GM19043 (cell line): Measurements from ENCODE around the gene SOS2.
"Not testable (repeated sequence)": the region's sequence is repeated elsewhere in the genome, so short reads cannot be mapped to it uniquely, and the experiment has no call there.

Experiments used
- ATAC-seq: cut with Tn5 transposase; IDR thresholded peaks from one replicate; pipeline ENCODE4 v1.9.1; 2021; ENCODE audit warnings: low read depth; ENCODE audit not compliant: unreplicated experiment

The SOS2 gene

GRCh38 chr14:50228313-50228712 is 3.1 kb downstream of the SOS2 start:
- ATAC-seq: no peak

GRCh38 chr14:50225974-50226297 is 5.4 kb downstream of the SOS2 start:
- no peak for ATAC-seq

- no peak for ATAC-seq
Observed at GRCh38 chr14:50225067-50225973, 6.1 kb downstream of the SOS2 start.

GRCh38 chr14:50222055-50222613 is 9.2 kb downstream of the SOS2 start:
- ATAC-seq: no peak

GRCh38 chr14:50218501-50218900 is 12.9 kb downstream of the SOS2 start:
- no peak for ATAC-seq

- ATAC-seq: no peak
Observed at GRCh38 chr14:50215416-50215815, 16.0 kb downstream of the SOS2 start.

- ATAC-seq: no peak
Observed at GRCh38 chr14:50213795-50214194, 17.6 kb downstream of the SOS2 start.

GRCh38 chr14:50212726-50213125 is 18.7 kb downstream of the SOS2 start:
- no peak for ATAC-seq

- no peak for ATAC-seq
Observed at GRCh38 chr14:50210074-50210473, 21.3 kb downstream of the SOS2 start.

- ATAC-seq: no peak
Observed at GRCh38 chr14:50198499-50198898, 32.9 kb downstream of the SOS2 start.

- no peak for ATAC-seq
Observed at GRCh38 chr14:50191499-50191898, 39.9 kb downstream of the SOS2 start.

- no peak for ATAC-seq
Observed at GRCh38 chr14:50186107-50186506, 45.3 kb downstream of the SOS2 start.

- no peak for ATAC-seq
Observed at GRCh38 chr14:50173891-50174290, 57.5 kb downstream of the SOS2 start.

GRCh38 chr14:50171895-50172294 is 59.5 kb downstream of the SOS2 start:
- no peak for ATAC-seq

- ATAC-seq: not testable (repeated sequence)
Observed at GRCh38 chr14:50167381-50167780, 64.0 kb downstream of the SOS2 start.

GRCh38 chr14:50156111-50156510 is 75.3 kb downstream of the SOS2 start:
- ATAC-seq: no peak

GRCh38 chr14:50148799-50149198 is 82.6 kb downstream of the SOS2 start:
- ATAC-seq: no peak

GRCh38 chr14:50139192-50139591 is 92.2 kb downstream of the SOS2 start:
- no peak for ATAC-seq

GRCh38 chr14:50127802-50128201 is 103.6 kb downstream of the SOS2 start:
- ATAC-seq: no peak

- ATAC-seq: no peak
Observed at GRCh38 chr14:50123062-50123461, 108.3 kb downstream of the SOS2 start.

- ATAC-seq: no peak
Observed at GRCh38 chr14:50122291-50122690, 109.1 kb downstream of the SOS2 start.

- ATAC-seq: no peak
Observed at GRCh38 chr14:50121486-50121885, 109.9 kb downstream of the SOS2 start.
